AG04449 (cell line): ENCODE measurements around the gene FXYD3.

ENCODE experiments used
- CTCF ChIA-PET: fragments of 350-600 bp; formaldehyde crosslinking; extraction: SDS; loops from one replicate; lab custom pipeline; 2021; ENCODE audit warnings: antibody characterized with exemption; lab: Yijun Ruan, JAX
- POLR2A ChIA-PET: fragments of 400-600, 350-600 bp; formaldehyde crosslinking; extraction: SDS; loops from one replicate; lab custom pipeline; 2020; ENCODE audit warnings: antibody characterized with exemption, inconsistent platforms; lab: Yijun Ruan, JAX
- DNase-seq: peaks from one replicate; pipeline ENCODE4 v3.0.0-alpha.2; 2010; ENCODE audit warnings: low read depth, low spot score
- H3K4me3 ChIP-seq: 2 replicates; pipeline ENCODE4 v1.5.1; 2011; ENCODE audit warnings: low read depth, mild to moderate bottlenecking, control low read depth, low read length
- TF ChIP-seq, protein P1 (sequence below): IDR thresholded peaks from one replicate; pipeline ENCODE4 v1.5.1; 2011; ENCODE audit warnings: mild to moderate bottlenecking, moderate library complexity, low read length, control low read depth, inconsistent platforms; ENCODE audit not compliant: insufficient read depth; ENCODE audit errors: missing control alignments

The FXYD3 gene

GRCh38 chr19:35170359-35171061, 54.9 kb downstream of the FXYD3 start:
- TF ChIP-seq, protein P1, sequence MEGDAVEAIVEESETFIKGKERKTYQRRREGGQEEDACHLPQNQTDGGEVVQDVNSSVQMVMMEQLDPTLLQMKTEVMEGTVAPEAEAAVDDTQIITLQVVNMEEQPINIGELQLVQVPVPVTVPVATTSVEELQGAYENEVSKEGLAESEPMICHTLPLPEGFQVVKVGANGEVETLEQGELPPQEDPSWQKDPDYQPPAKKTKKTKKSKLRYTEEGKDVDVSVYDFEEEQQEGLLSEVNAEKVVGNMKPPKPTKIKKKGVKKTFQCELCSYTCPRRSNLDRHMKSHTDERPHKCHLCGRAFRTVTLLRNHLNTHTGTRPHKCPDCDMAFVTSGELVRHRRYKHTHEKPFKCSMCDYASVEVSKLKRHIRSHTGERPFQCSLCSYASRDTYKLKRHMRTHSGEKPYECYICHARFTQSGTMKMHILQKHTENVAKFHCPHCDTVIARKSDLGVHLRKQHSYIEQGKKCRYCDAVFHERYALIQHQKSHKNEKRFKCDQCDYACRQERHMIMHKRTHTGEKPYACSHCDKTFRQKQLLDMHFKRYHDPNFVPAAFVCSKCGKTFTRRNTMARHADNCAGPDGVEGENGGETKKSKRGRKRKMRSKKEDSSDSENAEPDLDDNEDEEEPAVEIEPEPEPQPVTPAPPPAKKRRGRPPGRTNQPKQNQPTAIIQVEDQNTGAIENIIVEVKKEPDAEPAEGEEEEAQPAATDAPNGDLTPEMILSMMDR, result no peak
- POLR2A ChIA-PET, result no interaction called here
- CTCF ChIA-PET, result interaction anchor here (0.8 kb wide), 1 partner anchor 16 kb away, joined by 3 read pairs; the partner anchor contains the start of gene FXYD5

GRCh38 chr19:35171730-35172129, 56.1 kb downstream of the FXYD3 start:
- no peak for DNase-seq
- ChIA-PET CTCF (interaction anchor here (1.5 kb wide), 1 partner anchor 128 kb away, joined by 5 read pairs; no protein-coding TSS in a partner anchor), POLR2A (no interaction called here)
- TF ChIP-seq, protein P1, result no peak
- no peak overlapping the region for H3K4me3 ChIP-seq

More at GRCh38 chr19:35170359-35171061, 54.9 kb downstream of the FXYD3 start:
- no peak for DNase-seq
- no peak overlapping the region for H3K4me3 ChIP-seq
